Breast epithelium (tissue), 4 donors: ENCODE results near the gene FOXN3. TPM values are rescaled to one million over a fixed set of nuclear protein-coding genes. Genes with fewer than 3 reads are reported as not detected.

ENCODE experiments used
- DNase-seq, 2 donors: peaks; one replicate each; pipeline ENCODE4 v3.0.0-alpha.2; 2019; ENCODE audit warnings: low spot score in 2 of 2
- H3K27ac ChIP-seq, 2 donors: fragments of 200-600 bp; sonication (generic) in 1 of 2; one replicate each; pipeline ENCODE4 v1.5.1; 2016 to 2019; ENCODE audit warnings: mild to moderate bottlenecking in 1 of 2
- H3K27me3 ChIP-seq, 2 donors: fragments of 200-600 bp; sonication (generic) in 1 of 2; one replicate each; pipeline versions ENCODE4 v1.5.1 to v1.6.0; 2017 to 2019; ENCODE audit warnings: control low read depth in 1 of 2, mild to moderate bottlenecking in 1 of 2
- H3K36me3 ChIP-seq: fragments of 200-600 bp; one replicate; pipeline ENCODE4 v1.5.1; 2019
- H3K4me1 ChIP-seq, 2 donors: fragments of 200-600 bp; sonication (generic); one replicate each; pipeline ENCODE4 v1.5.1; 2016 to 2019; ENCODE audit warnings: control low read depth in 1 of 2
- H3K4me3 ChIP-seq, 3 donors: fragments of 200-600 bp; sonication (generic); 1 replicate in 2 of 3; 2 replicates in 1 of 3; pipeline ENCODE4 v1.5.1; 2016 to 2019; ENCODE audit warnings: mild to moderate bottlenecking in 3 of 3, moderate library complexity in 2 of 3
- H3K9me3 ChIP-seq, 2 donors: fragments of 200-600 bp; sonication (generic) in 1 of 2; one replicate each; pipeline ENCODE4 v1.5.1; 2016 to 2019; ENCODE audit warnings: control low read depth in 1 of 2
- POLR2A ChIP-seq: fragments of 450-650 bp; IDR thresholded peaks from one replicate; pipeline ENCODE4 v1.6.1; 2016; ENCODE audit warnings: antibody characterized with exemption, mild to moderate bottlenecking, moderate library complexity
- POLR2AphosphoS5 ChIP-seq, 3 donors: sonication (generic); formaldehyde crosslinking; IDR thresholded peaks; one replicate each; pipeline ENCODE4 v1.6.1; 2017; ENCODE audit warnings: antibody characterized with exemption in 3 of 3
- intact Hi-C: fragments of 100-400 bp; cut with DNase I; formaldehyde crosslinking; loops from one replicate; pipeline ENCODE4 v1.15.1; 2023; ENCODE audit warnings: low total_unique reads
- total RNA-seq, 3 donors: library from RNA; depleted of rRNA; stranded (reverse); fragments of >200 nt; gene quantifications; one replicate each; pipeline ENCODE4 v1.1.0, GENCODE V29; 2016
- TF ChIP-seq, protein P1 (sequence below), 3 donors: fragments of 450-650 bp; IDR thresholded peaks; one replicate each; pipeline ENCODE4 v1.5.1; 2016 to 2017; ENCODE audit warnings: antibody characterized with exemption in 3 of 3, mild to moderate bottlenecking in 3 of 3, moderate library complexity in 3 of 3

Gene FOXN3
- total RNA-seq, 3 donors from 2014 or later, result 70.7 to 180 (median 80.3) TPM

DNA sequence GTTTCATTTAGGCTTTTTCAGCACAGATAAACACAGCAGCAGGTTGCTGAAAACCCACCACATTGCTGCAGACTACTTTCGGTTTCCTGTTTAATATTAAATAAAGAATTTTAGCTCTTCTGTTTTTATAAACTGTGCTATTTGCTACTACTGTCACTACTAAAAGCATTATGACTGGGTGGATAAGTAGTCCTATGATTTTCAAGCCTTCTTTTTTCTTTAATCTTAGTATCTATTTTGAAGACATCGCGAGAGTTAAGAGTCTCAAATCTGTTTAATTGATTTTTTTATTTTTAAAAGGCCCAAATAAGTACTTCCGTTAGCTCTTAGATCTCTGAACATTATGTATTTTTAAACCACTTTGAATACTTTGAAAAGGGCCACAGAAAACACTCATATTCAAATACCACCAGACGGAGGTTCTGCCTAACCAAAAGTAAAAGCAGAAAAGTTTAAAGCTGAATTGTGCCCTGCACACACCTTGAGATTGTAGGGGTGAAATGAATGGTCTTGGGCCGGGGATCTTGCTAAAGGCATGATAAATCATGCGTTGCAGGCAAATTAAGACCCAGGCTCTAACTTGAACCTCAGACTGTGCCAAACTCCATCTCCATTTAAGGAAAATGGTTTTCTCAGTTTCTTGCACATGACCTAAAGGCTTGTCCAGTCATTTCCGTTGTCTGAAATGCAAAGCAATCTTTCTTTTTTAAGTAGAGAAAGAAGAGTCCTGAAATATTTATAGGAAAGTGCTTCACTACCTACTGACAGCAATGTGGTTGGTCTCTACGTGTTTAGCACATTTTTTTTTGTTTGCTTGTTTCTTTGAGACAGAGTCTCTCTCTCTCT is 13.6 kb upstream of the FOXN3 start:
- H3K9me3 ChIP-seq, result no peaks in the 10 kb centered on the region
- TF ChIP-seq POLR2AphosphoS5 (IDR thresholded peaks at IDR 0.05), result no peak
- TF ChIP-seq POLR2A, result no peak
- TF ChIP-seq, protein P1, sequence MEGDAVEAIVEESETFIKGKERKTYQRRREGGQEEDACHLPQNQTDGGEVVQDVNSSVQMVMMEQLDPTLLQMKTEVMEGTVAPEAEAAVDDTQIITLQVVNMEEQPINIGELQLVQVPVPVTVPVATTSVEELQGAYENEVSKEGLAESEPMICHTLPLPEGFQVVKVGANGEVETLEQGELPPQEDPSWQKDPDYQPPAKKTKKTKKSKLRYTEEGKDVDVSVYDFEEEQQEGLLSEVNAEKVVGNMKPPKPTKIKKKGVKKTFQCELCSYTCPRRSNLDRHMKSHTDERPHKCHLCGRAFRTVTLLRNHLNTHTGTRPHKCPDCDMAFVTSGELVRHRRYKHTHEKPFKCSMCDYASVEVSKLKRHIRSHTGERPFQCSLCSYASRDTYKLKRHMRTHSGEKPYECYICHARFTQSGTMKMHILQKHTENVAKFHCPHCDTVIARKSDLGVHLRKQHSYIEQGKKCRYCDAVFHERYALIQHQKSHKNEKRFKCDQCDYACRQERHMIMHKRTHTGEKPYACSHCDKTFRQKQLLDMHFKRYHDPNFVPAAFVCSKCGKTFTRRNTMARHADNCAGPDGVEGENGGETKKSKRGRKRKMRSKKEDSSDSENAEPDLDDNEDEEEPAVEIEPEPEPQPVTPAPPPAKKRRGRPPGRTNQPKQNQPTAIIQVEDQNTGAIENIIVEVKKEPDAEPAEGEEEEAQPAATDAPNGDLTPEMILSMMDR (IDR thresholded peaks at IDR 0.05), result no peak
- H3K36me3 ChIP-seq, result no peaks in the 10 kb centered on the region
- H3K27me3 ChIP-seq, result no peaks in the 10 kb centered on the region
- H3K4me3 ChIP-seq, result peak overlapping the region; percentile 8 to 52 (median 38)
- H3K27ac ChIP-seq, result peak overlapping the region; percentile 81 to 94
- DNase-seq, result no peak
- H3K4me1 ChIP-seq, result peaks cover 3 to 10% of the 10 kb centered on the region in 2 donors
- intact Hi-C loops, result no loop called here

DNA sequence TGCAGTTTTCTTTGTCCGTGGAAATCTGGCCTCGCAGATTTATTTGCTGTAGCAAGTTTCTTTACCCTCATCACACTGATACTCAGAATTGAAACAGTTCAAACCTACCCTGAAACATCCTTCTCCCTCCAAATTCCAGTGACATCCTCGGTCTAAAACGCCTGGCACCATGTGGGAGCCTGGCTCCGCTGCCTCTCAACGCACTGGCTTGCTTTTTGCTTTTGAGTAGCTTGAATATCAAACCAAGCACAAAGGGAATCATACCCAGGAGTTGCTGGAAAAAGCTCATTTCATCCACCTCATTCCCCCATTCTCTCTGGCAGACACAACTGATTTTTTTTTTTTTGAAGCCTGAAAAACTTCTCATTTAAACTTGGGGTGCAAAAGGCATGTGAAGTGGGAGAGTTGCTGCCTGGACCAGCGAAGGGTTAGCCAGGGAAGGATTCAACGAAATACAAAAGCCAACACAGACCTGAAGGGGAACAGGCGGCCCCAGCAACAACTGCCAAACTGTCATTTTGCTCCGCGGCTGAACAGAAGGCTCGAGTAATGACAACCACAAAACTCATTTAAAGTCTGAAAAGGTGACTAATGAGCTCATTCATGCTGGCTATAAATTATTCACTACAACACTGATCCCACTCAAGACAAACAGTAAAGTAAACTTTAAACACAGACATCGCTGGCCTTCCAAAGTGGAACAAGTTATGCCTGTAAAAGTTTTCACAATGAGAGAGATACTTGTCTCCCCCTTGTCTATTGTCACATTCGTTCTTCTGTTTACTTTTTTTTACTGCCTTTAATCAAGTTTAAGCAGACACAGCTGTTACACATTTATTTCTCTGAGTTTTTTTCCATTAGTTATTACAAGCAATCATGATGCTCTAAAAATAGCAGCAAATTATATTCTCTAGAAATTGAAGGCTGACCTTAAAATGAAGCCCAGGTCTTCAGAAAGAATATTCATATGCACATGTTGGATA is 12.5 kb upstream of the FOXN3 start:
- Histone ChIP-seq H3K4me3 (peak overlapping the region in 2 of 3 donors; percentile 38 to 53), H3K4me1 (peaks cover 3 to 10% of the 10 kb centered on the region in 2 donors), H3K9me3 (no peaks in the 10 kb centered on the region), H3K27me3 (no peaks in the 10 kb centered on the region), H3K27ac (peak overlapping the region; percentile 81 to 94), H3K36me3 (no peaks in the 10 kb centered on the region)
- no peak for DNase-seq
- no peak for TF ChIP-seq POLR2AphosphoS5 (IDR thresholded peaks at IDR 0.05)
- no peak for TF ChIP-seq POLR2A
- TF ChIP-seq, protein P1 (IDR thresholded peaks at IDR 0.05), result no peak
- intact Hi-C loops, result no loop called here

DNA sequence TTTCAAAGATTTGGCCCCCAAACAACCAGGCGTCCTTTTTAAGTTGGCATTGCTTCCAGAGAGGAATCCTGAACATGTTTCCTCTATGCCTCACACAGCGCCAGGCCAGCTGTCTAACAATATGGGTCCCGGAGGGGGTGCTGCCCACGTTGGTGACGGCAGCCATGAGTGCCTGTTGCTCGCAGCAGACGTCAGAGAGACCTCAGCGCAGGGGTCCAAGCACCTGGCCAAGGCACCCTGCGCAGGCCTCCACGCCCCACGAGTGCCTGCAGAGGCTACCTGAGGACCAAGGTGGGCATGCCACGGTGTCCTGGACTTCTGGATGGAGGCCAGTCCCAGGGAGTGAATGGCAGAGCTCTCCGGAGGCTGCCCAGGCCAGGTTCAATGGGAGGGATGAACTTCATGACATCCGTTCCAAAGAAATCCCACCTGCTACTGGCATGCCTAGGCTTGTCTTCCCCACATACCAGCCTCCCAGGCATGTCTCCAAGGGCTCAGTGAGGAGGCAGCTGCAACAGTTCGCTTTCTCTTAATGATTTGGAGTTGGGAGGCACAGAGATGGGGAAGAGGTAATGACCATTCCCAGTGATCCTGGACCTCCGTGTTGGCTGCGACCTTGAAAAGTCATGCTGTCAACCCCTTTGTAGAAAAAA is 11.6 kb upstream of the FOXN3 start:
- peaks cover 3 to 10% of the 10 kb centered on the region in 2 donors for H3K4me1 ChIP-seq
- peak overlapping the region; percentile 19 to 53 (median 38) for H3K4me3 ChIP-seq

DNA sequence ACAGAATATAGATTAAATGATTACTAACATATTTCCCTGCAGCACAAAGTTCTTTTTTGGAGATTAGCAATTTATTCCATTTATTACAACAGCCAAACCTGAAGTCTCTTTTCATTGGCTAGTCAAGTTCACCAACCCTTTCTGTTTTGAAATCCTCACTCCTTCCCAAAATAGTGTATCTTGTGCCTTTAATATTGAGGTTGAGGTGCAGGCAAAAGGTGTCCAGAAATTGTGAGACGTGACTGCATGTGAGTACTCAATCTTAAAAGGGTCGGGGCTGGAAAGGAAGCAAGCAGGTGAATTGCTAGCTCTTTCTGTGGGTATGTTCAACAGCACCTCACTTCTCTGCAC is 11.1 kb upstream of the FOXN3 start:
- Histone ChIP-seq H3K36me3 (no peaks in the 10 kb centered on the region), H3K4me3 (peak overlapping the region; percentile 19 to 53 (median 38)), H3K9me3 (no peaks in the 10 kb centered on the region), H3K4me1 (peaks cover 3 to 10% of the 10 kb centered on the region in 2 donors), H3K27me3 (no peaks in the 10 kb centered on the region), H3K27ac (peak overlapping the region; percentile 81 to 94)
- TF ChIP-seq POLR2A, result no peak
- TF ChIP-seq, protein P1 (IDR thresholded peaks at IDR 0.05), result no peak
- TF ChIP-seq POLR2AphosphoS5 (IDR thresholded peaks at IDR 0.05), result no peak
- intact Hi-C loops, result no loop called here
- DNase-seq, result no peak

More for the DNA sequence above, 11.6 kb upstream of the FOXN3 start:
- intact Hi-C loops, result no loop called here
- Histone ChIP-seq H3K9me3 (no peaks in the 10 kb centered on the region), H3K36me3 (no peaks in the 10 kb centered on the region), H3K27me3 (no peaks in the 10 kb centered on the region), H3K27ac (peak overlapping the region; percentile 81 to 94)
- TF ChIP-seq POLR2A (no peak), POLR2AphosphoS5 (IDR thresholded peaks at IDR 0.05) (peak in 1 of 3 donors; percentile 51)
- peak in 1 of 2 donors; percentile 77 for DNase-seq
